ENCODE measurements around the gene REEP5. TPM values are rescaled to one million over a fixed set of nuclear protein-coding genes. Genes with fewer than 3 reads are reported as not detected.

REEP5 gene
- 50.7 TPM for total RNA-seq (2013)
- 100 to 1,000 TPM in 2 of 3 donors, 10 to 100 TPM in 1; 83.6 to 200 (median 193) TPM for polyA plus RNA-seq
- 38.7 and 50.7 TPM in 2 replicates for polyA minus RNA-seq
- 16.8 to 89.0 (median 65.9) reads per million in 11 experiments for total RNA-seq

DNA sequence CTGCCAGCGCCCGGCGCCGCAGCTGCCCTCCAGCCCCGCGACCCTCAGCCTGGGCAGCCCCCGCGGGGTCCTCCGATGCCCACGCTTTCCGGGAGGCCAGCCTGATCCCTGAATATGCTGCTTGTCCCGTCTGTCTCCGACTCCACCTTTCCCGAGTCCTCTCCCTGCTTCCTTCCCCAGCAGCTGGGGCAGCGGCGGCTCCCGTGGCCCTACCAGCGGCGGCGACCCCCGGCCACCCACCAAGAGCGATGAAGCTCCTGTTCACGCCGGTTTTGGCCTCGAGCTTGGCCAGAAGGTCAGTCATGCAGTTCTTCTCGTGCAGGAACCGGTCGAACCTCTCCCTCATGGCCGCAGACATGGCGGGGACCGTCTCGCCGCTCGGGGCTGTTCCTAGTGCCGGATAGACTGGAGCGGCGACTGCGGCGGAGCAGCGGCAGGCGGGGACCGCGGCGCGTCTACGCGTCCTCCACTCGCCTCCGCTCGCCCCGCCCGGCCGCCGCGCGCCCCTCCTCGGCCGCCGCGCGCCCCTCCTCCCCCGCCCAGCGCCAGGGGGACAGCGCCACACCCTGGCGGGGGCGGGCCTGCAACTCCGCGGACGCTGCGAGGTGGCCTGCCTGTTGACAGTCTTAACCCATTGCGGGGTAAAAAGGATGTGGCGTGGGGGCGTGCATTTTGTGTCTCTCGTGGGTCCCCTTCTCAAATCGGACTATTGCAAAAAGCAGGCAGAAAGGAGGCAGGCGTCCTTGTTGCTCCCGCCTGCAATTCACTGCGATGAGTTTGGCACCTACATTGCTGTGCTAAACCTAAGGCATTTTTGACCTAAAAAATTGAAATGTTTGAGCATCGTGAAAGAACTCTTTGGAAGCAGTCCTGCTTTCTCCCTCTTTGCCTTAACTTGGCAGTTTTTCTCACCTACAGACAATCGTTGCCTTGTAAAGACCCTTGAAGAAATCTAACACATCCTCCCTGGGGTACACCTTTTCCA is at the start of gene REEP5:
Gene REEP5, minus strand, starts transcription at position 395 of the 985 bp plus-strand sequence. Its CDS starts 37 bp downstream, at position 358.
- H3K4me3 Mint-ChIP-seq: peak within 1 kb of the TSS; percentile 93 to 97
- WGBS (ENCODE audit: insufficient coverage): under 1% methylated on average over 79 of the region's 80 CpGs
- H3K9me3 Mint-ChIP-seq: peaks cover 0 to 6% (median 0%) of the 10 kb centered on the region in 7 donors
- peaks cover 51% of the 10 kb centered on the region for H3K79me2 ChIP-seq (ENCODE audit: insufficient read depth, low read length)
- peak; percentile 65 to 77 (median 76) for DNase-seq
- H2AFZ ChIP-seq (ENCODE audit: insufficient read depth, low read depth, low read length, poor library complexity, severe bottlenecking): peak within 1 kb of the TSS; percentile 93
- peaks cover 60 to 81% of the 10 kb centered on the region in 2 donors for H3K4me1 ChIP-seq (ENCODE audit: control insufficient read depth in 1 of 2, insufficient read depth in 2 of 2, low read length in 2 of 2)
- intact Hi-C loops (cut with micrococcal nuclease): loop anchor here (5.0 kb wide), 3 partner anchors 40 to 60 kb away; partner anchors contain the start of genes DCP2 (in 1 of the 2) and SRP19 (in 1 of the 2)
- no peaks in the 10 kb centered on the region for H3K9me3 ChIP-seq (replicated peaks in 1 of 2; ENCODE audit: control insufficient read depth in 1 of 2, insufficient read depth in 1 of 2, low read length in 2 of 2)
- TF ChIP-seq, protein P1, sequence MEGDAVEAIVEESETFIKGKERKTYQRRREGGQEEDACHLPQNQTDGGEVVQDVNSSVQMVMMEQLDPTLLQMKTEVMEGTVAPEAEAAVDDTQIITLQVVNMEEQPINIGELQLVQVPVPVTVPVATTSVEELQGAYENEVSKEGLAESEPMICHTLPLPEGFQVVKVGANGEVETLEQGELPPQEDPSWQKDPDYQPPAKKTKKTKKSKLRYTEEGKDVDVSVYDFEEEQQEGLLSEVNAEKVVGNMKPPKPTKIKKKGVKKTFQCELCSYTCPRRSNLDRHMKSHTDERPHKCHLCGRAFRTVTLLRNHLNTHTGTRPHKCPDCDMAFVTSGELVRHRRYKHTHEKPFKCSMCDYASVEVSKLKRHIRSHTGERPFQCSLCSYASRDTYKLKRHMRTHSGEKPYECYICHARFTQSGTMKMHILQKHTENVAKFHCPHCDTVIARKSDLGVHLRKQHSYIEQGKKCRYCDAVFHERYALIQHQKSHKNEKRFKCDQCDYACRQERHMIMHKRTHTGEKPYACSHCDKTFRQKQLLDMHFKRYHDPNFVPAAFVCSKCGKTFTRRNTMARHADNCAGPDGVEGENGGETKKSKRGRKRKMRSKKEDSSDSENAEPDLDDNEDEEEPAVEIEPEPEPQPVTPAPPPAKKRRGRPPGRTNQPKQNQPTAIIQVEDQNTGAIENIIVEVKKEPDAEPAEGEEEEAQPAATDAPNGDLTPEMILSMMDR (IDR thresholded peaks at IDR 0.05): peak; percentile 83
- peaks cover 70% of the 10 kb centered on the region for H3K4me1 Mint-ChIP-seq
- H4K20me1 ChIP-seq (ENCODE audit: insufficient read depth, low read length): peaks cover 41% of the 10 kb centered on the region
- H3K36me3 ChIP-seq (replicated peaks in 1 of 2; ENCODE audit: control insufficient read depth in 1 of 2, insufficient read depth in 2 of 2, low read length in 2 of 2): peaks cover 24 to 30% of the 10 kb centered on the region in 2 donors
- H3K27me3 ChIP-seq (ENCODE audit: control insufficient read depth in 2 of 2, insufficient read depth in 2 of 2, low read length in 2 of 2): no peaks in the 10 kb centered on the region
- H3K4me2 ChIP-seq (replicated peaks; ENCODE audit: extremely low read depth, low read length, poor library complexity, severe bottlenecking): peak within 1 kb of the TSS; percentile 88
- peak within 1 kb of the TSS; percentile 93 to 98 (median 96) for H3K27ac Mint-ChIP-seq
- H3K27ac ChIP-seq (ENCODE audit: low read depth in 1 of 2, low read length in 2 of 2): peak within 1 kb of the TSS; percentile 92 to 93
- H3K27me3 Mint-ChIP-seq (ENCODE audit: low read depth in 3 of 3): peaks cover 0 to 4% (median 0%) of the 10 kb centered on the region in 3 donors
- H3K4me3 ChIP-seq (replicated peaks in 1 of 3; ENCODE audit: low read depth in 2 of 3, low read length in 3 of 3): peak within 1 kb of the TSS; percentile 76 to 98 (median 90)
- peaks cover 29 to 32% of the 10 kb centered on the region in 2 donors for H3K36me3 Mint-ChIP-seq
- H3K9ac ChIP-seq (ENCODE audit: insufficient read depth, low read length, poor library complexity, severe bottlenecking): peak within 1 kb of the TSS; percentile 84

DNA sequence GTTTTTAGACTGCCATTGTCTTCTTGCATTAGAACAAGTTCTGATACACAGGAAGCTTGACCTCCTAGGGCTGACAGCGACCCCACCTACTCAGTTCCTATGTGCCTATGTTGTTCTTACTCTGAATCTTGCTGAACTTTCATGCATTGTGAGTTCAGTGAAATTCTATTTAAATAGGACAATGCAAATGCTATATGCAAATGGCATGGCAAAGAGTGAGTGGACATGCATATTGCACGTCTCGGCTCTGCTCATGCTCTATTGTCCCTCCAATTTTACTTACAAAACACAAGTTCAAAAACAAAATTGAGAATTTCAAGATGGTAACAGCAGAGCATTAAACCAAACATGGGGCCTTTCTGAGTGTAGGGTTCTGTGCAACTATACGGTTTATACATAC is 49.2 kb upstream of the REEP5 start:
- no peak overlapping the region for H3K27ac Mint-ChIP-seq
- Histone ChIP-seq H3K9me3 (replicated peaks in 1 of 2; ENCODE audit: control insufficient read depth in 1 of 2, insufficient read depth in 1 of 2, low read length in 2 of 2) (no peaks in the 10 kb centered on the region), H3K4me1 (ENCODE audit: control insufficient read depth in 1 of 2, insufficient read depth in 2 of 2, low read length in 2 of 2) (peaks cover 17 to 18% of the 10 kb centered on the region in 2 donors), H3K36me3 (replicated peaks in 1 of 2; ENCODE audit: control insufficient read depth in 1 of 2, insufficient read depth in 2 of 2, low read length in 2 of 2) (no peaks in the 10 kb centered on the region), H2AFZ (ENCODE audit: insufficient read depth, low read depth, low read length, poor library complexity, severe bottlenecking) (no peak overlapping the region), H4K20me1 (ENCODE audit: insufficient read depth, low read length) (no peaks in the 10 kb centered on the region), H3K9ac (ENCODE audit: insufficient read depth, low read length, poor library complexity, severe bottlenecking) (no peak overlapping the region), H3K4me3 (replicated peaks in 1 of 3; ENCODE audit: low read depth in 2 of 3, low read length in 3 of 3) (no peak overlapping the region), H3K4me2 (replicated peaks; ENCODE audit: extremely low read depth, low read length, poor library complexity, severe bottlenecking) (no peak overlapping the region), H3K27me3 (ENCODE audit: control insufficient read depth in 2 of 2, insufficient read depth in 2 of 2, low read length in 2 of 2) (no peaks in the 10 kb centered on the region), H3K79me2 (ENCODE audit: insufficient read depth, low read length) (no peaks in the 10 kb centered on the region), H3K27ac (ENCODE audit: low read depth in 1 of 2, low read length in 2 of 2) (no peak overlapping the region)
- H3K27me3 Mint-ChIP-seq (ENCODE audit: low read depth in 3 of 3): peaks cover 0 to 4% (median 0%) of the 10 kb centered on the region in 3 donors
- H3K9me3 Mint-ChIP-seq: no peaks in the 10 kb centered on the region
- DNase-seq: no peak
- intact Hi-C loops (cut with micrococcal nuclease): no loop called here
- H3K4me1 Mint-ChIP-seq: peaks cover 18% of the 10 kb centered on the region
- H3K36me3 Mint-ChIP-seq: no peaks in the 10 kb centered on the region
- H3K4me3 Mint-ChIP-seq: no peak overlapping the region
- no CpG with 5 or more reads among the region's 4 CpGs for WGBS (ENCODE audit: insufficient coverage)
- TF ChIP-seq, protein P1 (IDR thresholded peaks at IDR 0.05): no peak

Measured in CD14-positive monocyte (primary cell).